DND-41 (cell line): ENCODE measurements around the gene TPM1.

Source experiments
- EZH2 ChIP-seq: IDR thresholded peaks from 3 replicates; pipeline ENCODE4 v1.6.1; 2012; ENCODE audit warnings: borderline replicate concordance, low read depth, mild to moderate bottlenecking, moderate library complexity, low read length, inconsistent platforms; ENCODE audit not compliant: severe bottlenecking
- TF ChIP-seq, protein P1 (sequence below): IDR thresholded peaks from 2 replicates; pipeline ENCODE4 v1.5.1; 2012; ENCODE audit warnings: borderline replicate concordance, low read length, moderate library complexity, mild to moderate bottlenecking; ENCODE audit not compliant: poor library complexity, severe bottlenecking; ENCODE audit errors: extremely low read depth

DNA sequence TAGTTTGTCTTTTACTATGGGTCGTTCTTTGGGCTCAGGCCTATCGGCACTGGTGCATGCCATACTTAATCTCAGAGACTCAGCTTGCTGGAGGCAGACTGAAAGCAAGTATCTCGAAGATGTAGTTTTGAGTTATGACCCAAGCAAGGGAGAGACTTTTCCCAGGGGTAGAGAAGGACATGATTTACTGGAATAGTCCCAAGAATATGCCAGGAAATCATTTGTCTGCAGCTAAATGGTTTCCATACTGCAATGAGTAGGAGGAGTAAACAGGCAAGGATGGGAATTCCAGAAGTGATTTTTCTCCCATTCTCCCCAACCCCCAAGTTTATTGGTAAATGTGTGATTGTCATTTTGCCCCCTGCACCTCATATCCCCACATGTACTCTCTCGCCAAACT, 43.7 kb downstream of the TPM1 start:
- TF ChIP-seq EZH2, result no peak
- TF ChIP-seq, protein P1, sequence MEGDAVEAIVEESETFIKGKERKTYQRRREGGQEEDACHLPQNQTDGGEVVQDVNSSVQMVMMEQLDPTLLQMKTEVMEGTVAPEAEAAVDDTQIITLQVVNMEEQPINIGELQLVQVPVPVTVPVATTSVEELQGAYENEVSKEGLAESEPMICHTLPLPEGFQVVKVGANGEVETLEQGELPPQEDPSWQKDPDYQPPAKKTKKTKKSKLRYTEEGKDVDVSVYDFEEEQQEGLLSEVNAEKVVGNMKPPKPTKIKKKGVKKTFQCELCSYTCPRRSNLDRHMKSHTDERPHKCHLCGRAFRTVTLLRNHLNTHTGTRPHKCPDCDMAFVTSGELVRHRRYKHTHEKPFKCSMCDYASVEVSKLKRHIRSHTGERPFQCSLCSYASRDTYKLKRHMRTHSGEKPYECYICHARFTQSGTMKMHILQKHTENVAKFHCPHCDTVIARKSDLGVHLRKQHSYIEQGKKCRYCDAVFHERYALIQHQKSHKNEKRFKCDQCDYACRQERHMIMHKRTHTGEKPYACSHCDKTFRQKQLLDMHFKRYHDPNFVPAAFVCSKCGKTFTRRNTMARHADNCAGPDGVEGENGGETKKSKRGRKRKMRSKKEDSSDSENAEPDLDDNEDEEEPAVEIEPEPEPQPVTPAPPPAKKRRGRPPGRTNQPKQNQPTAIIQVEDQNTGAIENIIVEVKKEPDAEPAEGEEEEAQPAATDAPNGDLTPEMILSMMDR, result no peak
